ENCODE measurements around the gene CYP17A1. TPM values are rescaled to one million over a fixed set of nuclear protein-coding genes. Genes with fewer than 3 reads are reported as not detected.
"Not testable (repeated sequence)": the region's sequence is repeated elsewhere in the genome, so short reads cannot be mapped to it uniquely, and the experiment has no call there.

The CYP17A1 gene
- polyA plus RNA-seq, 6 donors from 2014 or later: not detected

GRCh38 chr10:102855731-102856436 is 18.7 kb upstream of the CYP17A1 start:
- not testable (repeated sequence) for ATAC-seq (ENCODE audit: low read depth in 2 of 2); H3K27ac Mint-ChIP-seq; DNase-seq; H3K9me3 Mint-ChIP-seq; H3K27me3 Mint-ChIP-seq
- Mint-ChIP-seq H3K4me3 (peak overlapping the region in 2 of 8 donors; percentile 40 to 64), H3K36me3 (peaks cover 7 to 11% of the 10 kb centered on the region in 2 donors), H3K4me1 (peaks cover 5 to 22% (median 12%) of the 10 kb centered on the region in 3 donors)

GRCh38 chr10:102853237-102853636 is 16.0 kb upstream of the CYP17A1 start:
- not testable (repeated sequence) for H3K27ac Mint-ChIP-seq, H3K27me3 Mint-ChIP-seq
- H3K4me3 Mint-ChIP-seq: peak overlapping the region in 1 of 8 donors; percentile 94

DNA sequence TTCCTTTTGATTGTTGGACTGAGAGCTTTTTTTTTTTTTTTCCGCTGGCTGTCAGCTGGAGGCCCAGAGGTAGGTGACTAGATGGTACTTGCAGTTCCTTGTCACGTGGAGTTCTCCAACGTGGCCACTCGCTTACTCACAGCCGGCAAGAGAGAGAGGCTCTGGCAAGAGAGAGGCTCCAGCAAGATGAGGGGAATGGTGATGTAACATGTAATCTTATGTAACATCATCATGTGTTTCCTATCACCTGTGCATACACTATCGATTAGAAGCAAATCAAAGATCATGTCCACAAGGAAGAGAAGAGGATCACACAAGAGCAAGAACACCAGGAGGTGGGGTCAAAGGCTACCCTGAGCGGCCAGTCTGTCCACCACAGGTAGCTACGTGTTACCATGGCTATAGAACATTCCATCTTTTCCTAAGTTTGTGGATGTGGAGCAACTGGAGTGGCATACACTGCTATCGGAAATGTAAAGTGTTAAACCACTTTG is 12.9 kb upstream of the CYP17A1 start:
- H3K4me3 Mint-ChIP-seq: peak overlapping the region in 1 of 8 donors; percentile 56

More at GRCh38 chr10:102853237-102853636, 16.0 kb upstream of the CYP17A1 start:
- not testable (repeated sequence) for ATAC-seq (ENCODE audit: low read depth in 2 of 2); H3K36me3 Mint-ChIP-seq; DNase-seq; H3K9me3 Mint-ChIP-seq
- H3K4me1 Mint-ChIP-seq: peaks cover 0 to 22% (median 12%) of the 10 kb centered on the region in 3 donors

GRCh38 chr10:102845352-102845902 is 8.2 kb upstream of the CYP17A1 start:
- Mint-ChIP-seq H3K27ac (no peak overlapping the region), H3K9me3 (peaks cover 0 to 17% (median 9%) of the 10 kb centered on the region in 7 donors), H3K27me3 (peaks cover 9 to 22% (median 19%) of the 10 kb centered on the region in 3 donors), H3K36me3 (peaks cover 5 to 19% of the 10 kb centered on the region in 2 donors), H3K4me1 (no peaks in the 10 kb centered on the region), H3K4me3 (no peak overlapping the region)
- no peak for DNase-seq
- ATAC-seq (ENCODE audit: low read depth in 2 of 2): no peak

More for the DNA sequence above, 12.9 kb upstream of the CYP17A1 start:
- Mint-ChIP-seq H3K27me3 (no peaks in the 10 kb centered on the region), H3K36me3 (no peaks in the 10 kb centered on the region), H3K27ac (no peak overlapping the region), H3K4me1 (peaks cover 0 to 8% (median 7%) of the 10 kb centered on the region in 3 donors), H3K9me3 (no peaks in the 10 kb centered on the region)
- no peak for ATAC-seq (ENCODE audit: low read depth in 2 of 2)
- no peak for DNase-seq

DNA sequence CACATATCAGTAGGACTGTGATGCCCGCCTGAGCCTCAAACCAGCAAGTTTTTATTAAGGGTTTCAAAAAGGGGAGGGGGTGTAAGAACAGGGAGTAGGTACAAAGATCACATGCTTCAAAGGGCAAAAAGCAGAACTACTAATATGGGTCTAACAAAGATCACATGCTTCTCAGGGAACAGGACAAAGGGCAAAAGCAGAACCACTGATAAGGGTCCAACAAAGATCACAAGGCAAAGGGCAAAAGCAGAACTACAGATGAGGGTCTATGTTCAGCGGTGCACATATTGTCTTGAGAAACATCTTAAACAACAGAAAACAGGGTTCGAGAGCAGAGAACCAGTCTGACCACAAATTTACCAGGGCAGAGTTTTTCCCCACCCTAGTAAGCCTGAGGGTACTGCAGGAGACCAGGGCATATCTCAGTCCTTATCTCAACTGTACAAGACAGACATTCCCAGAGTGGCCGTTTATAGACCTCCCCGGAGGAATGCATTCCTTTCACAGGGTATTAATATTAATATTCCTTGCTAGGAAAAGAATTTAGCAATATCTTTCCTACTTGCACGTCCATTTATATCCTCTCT is 7.1 kb upstream of the CYP17A1 start:
- H3K27me3 Mint-ChIP-seq: peaks cover 14 to 28% (median 27%) of the 10 kb centered on the region in 3 donors
- H3K9me3 Mint-ChIP-seq: peaks cover under 1 to 21% (median 10%) of the 10 kb centered on the region in 7 donors

GRCh38 chr10:102843139-102843538 is 5.9 kb upstream of the CYP17A1 start:
- not testable (repeated sequence) for H3K27ac Mint-ChIP-seq; DNase-seq; H3K4me1 Mint-ChIP-seq; ATAC-seq (ENCODE audit: low read depth in 2 of 2)
- Mint-ChIP-seq H3K4me3 (peak overlapping the region in 1 of 8 donors; percentile 41), H3K27me3 (peaks cover 14 to 28% (median 27%) of the 10 kb centered on the region in 3 donors), H3K9me3 (peaks cover 7 to 33% (median 18%) of the 10 kb centered on the region in 7 donors), H3K36me3 (peaks cover 10 to 30% of the 10 kb centered on the region in 2 donors)

More for the DNA sequence above, 7.1 kb upstream of the CYP17A1 start:
- H3K36me3 Mint-ChIP-seq: peaks cover 6 to 21% of the 10 kb centered on the region in 2 donors
- not testable (repeated sequence) for H3K4me3 Mint-ChIP-seq; DNase-seq; ATAC-seq (ENCODE audit: low read depth in 2 of 2); H3K4me1 Mint-ChIP-seq
- H3K27ac Mint-ChIP-seq: peak overlapping the region in 1 of 6 donors; percentile 76

GRCh38 chr10:102841827-102842345 is 4.7 kb upstream of the CYP17A1 start:
- no peak for DNase-seq
- ATAC-seq (ENCODE audit: low read depth in 2 of 2): no peak
- peaks cover 11 to 44% (median 26%) of the 10 kb centered on the region in 7 donors for H3K9me3 Mint-ChIP-seq
- H3K27ac Mint-ChIP-seq: no peak overlapping the region
- no peaks in the 10 kb centered on the region for H3K4me1 Mint-ChIP-seq
- peaks cover 15 to 42% of the 10 kb centered on the region in 2 donors for H3K36me3 Mint-ChIP-seq
- H3K4me3 Mint-ChIP-seq: no peak overlapping the region
- peaks cover 14 to 28% (median 27%) of the 10 kb centered on the region in 3 donors for H3K27me3 Mint-ChIP-seq

DNA sequence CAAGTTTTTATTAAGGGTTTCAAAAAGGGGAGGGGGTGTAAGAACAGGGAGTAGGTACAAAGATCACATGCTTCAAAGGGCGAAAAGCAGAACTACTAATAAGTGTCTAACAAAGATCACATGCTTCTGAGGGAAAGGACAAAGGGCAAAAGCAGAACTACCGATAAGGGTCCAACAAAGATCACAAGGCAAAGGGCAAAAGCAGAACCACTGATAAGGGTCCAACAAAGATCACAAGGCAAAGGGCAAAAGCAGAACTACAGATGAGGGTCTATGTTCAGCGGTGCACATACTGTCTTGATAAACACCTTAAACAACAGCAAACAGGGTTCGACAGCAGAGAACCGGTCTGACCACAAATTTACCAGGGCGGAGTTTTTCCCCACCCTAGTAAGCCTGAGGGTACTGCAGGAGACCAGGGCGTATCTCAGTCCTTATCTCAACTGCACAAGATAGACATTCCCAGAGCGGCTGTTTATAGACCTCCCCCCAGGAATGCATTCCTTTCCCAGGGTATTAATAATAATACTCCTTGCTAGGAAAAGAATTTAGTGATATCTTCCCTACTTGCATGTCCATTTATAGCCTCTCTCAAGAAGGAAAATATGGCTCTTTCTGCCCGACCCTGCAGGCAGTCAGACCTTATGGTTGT is 1.2 kb upstream of the CYP17A1 start:
- Mint-ChIP-seq H3K27me3 (peaks cover 14 to 28% (median 27%) of the 10 kb centered on the region in 3 donors), H3K27ac (peak overlapping the region in 1 of 6 donors; percentile 64), H3K9me3 (peaks cover 11 to 32% (median 21%) of the 10 kb centered on the region in 7 donors), H3K36me3 (peaks cover 15 to 32% of the 10 kb centered on the region in 2 donors)
- ATAC-seq (ENCODE audit: low read depth in 2 of 2); H3K4me1 Mint-ChIP-seq; DNase-seq; H3K4me3 Mint-ChIP-seq: not testable (repeated sequence)

DNA sequence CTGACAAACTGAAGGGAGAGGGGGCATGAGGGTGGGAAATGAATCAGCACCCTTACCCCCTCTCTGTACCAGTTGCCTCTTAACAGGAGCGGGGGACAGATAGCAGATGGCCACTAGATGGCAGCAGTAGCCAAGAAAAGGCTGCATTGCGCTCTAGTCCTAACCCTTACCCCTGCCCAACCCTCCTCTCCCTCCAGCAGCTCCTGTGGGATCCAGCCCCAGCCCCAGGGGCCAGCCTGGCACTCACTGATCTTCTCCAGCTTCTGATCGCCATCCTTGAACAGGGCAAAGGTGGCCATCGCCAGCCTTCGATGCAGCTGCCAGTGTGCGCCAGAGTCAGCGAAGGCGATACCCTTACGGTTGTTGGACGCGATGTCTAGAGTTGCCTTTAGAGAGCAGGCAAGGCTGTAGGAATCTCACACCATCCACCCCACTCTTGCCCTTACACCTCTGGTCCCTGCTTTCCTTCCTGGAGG is 2.2 kb downstream of the CYP17A1 start:
- ATAC-seq (ENCODE audit: low read depth in 2 of 2) (peak; percentile 86 to 96), DNase-seq (peak; percentile 58)
- Mint-ChIP-seq H3K4me3 (no peak overlapping the region), H3K36me3 (peaks cover 10 to 22% of the 10 kb centered on the region in 2 donors), H3K4me1 (no peaks in the 10 kb centered on the region), H3K27me3 (peaks cover 3 to 7% (median 5%) of the 10 kb centered on the region in 3 donors), H3K27ac (no peak overlapping the region), H3K9me3 (peaks cover 9 to 26% (median 18%) of the 10 kb centered on the region in 7 donors)

DNA sequence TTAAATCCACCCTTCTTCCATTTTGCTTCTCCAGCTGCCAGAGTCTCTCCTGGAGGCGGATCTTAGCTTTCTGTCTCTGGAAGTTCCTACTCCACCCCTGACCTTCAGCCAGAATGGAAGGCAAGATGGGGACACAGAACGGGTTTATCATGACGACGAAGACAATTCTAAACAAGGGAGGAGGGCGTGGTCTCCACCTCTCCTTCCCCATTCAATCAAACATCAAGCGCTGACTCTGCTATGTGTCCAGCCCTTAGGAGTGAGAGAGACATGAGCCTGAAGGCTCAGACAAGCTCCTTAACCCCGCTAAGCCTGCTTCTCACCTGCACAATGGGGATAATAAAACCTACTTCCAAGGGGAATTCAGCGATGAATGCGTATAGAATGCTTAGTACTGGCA is 3.1 kb downstream of the CYP17A1 start:
- no peak for DNase-seq
- Mint-ChIP-seq H3K4me3 (no peak overlapping the region), H3K27me3 (peaks cover 0 to 6% (median 0%) of the 10 kb centered on the region in 3 donors), H3K9me3 (peaks cover 8 to 21% (median 14%) of the 10 kb centered on the region in 7 donors), H3K36me3 (peaks cover 8 to 19% of the 10 kb centered on the region in 2 donors), H3K27ac (no peak overlapping the region), H3K4me1 (no peaks in the 10 kb centered on the region)
- no peak for ATAC-seq (ENCODE audit: low read depth in 2 of 2)

- peaks cover 2 to 10% (median 8%) of the 10 kb centered on the region in 7 donors for H3K9me3 Mint-ChIP-seq
- no peaks in the 10 kb centered on the region for H3K4me1 Mint-ChIP-seq
- no peak for DNase-seq
- no peak overlapping the region for H3K4me3 Mint-ChIP-seq
- H3K27ac Mint-ChIP-seq: no peak overlapping the region
- ATAC-seq (ENCODE audit: low read depth in 2 of 2): no peak
- H3K36me3 Mint-ChIP-seq: peaks cover 3 to 11% of the 10 kb centered on the region in 2 donors
- peaks cover 0 to 8% (median 0%) of the 10 kb centered on the region in 3 donors for H3K27me3 Mint-ChIP-seq
Measured at GRCh38 chr10:102832987-102833386, 4.2 kb downstream of the CYP17A1 start.

DNA sequence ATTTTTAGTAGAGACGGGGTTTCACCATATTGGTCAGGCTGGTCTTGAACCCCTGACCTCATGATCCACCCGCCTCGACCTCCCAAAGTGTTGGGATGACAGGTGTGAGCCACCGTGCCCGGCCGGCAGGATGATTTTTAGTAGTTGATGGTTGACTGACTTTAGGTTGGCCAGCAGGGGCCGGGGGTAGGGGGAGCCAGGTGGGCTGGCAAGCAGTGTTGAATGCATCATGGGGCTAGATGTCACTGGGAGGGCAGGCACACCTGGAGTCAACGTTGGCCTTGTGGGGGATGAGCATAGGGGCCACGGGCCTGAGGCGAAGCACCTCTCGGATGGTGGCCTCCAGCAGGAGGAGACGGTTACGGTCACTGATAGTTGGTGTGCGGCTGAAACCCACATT is 5.0 kb downstream of the CYP17A1 start:
- no peaks in the 10 kb centered on the region for H3K4me1 Mint-ChIP-seq
- no peak overlapping the region for H3K4me3 Mint-ChIP-seq
- DNase-seq (no peak), ATAC-seq (ENCODE audit: low read depth in 2 of 2) (no peak)
- peaks cover 0 to 3% of the 10 kb centered on the region in 2 donors for H3K36me3 Mint-ChIP-seq
- H3K9me3 Mint-ChIP-seq: peaks cover 0 to 2% (median under 1%) of the 10 kb centered on the region in 7 donors
- peaks cover 0 to 8% (median 0%) of the 10 kb centered on the region in 3 donors for H3K27me3 Mint-ChIP-seq
- H3K27ac Mint-ChIP-seq: peak overlapping the region in 1 of 6 donors; percentile 61

Data from naive B cell (primary cell).